Vagina (tissue), 2 donors: Measurements from ENCODE around the gene FGD4. TPM values are rescaled to one million over a fixed set of nuclear protein-coding genes. Genes with fewer than 3 reads are reported as not detected.

Experiments used
- DNase-seq, 2 donors: peaks; one replicate each; pipeline ENCODE4 v3.0.0-alpha.2; 2017; ENCODE audit errors: extremely low spot score in 2 of 2
- H3K27ac ChIP-seq: fragments of 200-600 bp; sonication (generic); one replicate; pipeline ENCODE4 v1.5.1; 2019
- H3K27me3 ChIP-seq: fragments of 200-600 bp; sonication (generic); one replicate; pipeline ENCODE4 v1.5.1; 2019
- H3K36me3 ChIP-seq, 2 donors: fragments of 200-600 bp; sonication (generic); one replicate each; pipeline ENCODE4 v1.5.1; 2017 to 2019
- H3K4me1 ChIP-seq: fragments of 200-600 bp; sonication (generic); one replicate; pipeline ENCODE4 v1.5.1; 2019
- H3K4me3 ChIP-seq, 2 donors: fragments of 200-600 bp; sonication (generic); 1 replicate in 1 of 2; 2 replicates in 1 of 2; pipeline ENCODE4 v1.5.1; 2016 to 2019
- H3K9me3 ChIP-seq: fragments of 200-600 bp; sonication (generic); one replicate; pipeline ENCODE4 v1.5.1; 2019
- POLR2A ChIP-seq, 2 donors: fragments of 450-650 bp; IDR thresholded peaks; one replicate each; pipeline ENCODE4 v1.6.1; 2017; ENCODE audit warnings: antibody characterized with exemption in 2 of 2, mild to moderate bottlenecking in 2 of 2, moderate library complexity in 2 of 2
- POLR2AphosphoS5 ChIP-seq, 2 donors: sonication (generic); formaldehyde crosslinking; IDR thresholded peaks; one replicate each; pipeline ENCODE4 v1.9.0; 2017; ENCODE audit warnings: antibody characterized with exemption in 2 of 2, mild to moderate bottlenecking in 2 of 2, low read depth in 1 of 2; ENCODE audit not compliant: insufficient read depth in 1 of 2
- intact Hi-C: fragments of 100-400 bp; cut with DNase I; formaldehyde crosslinking; loops from one replicate; pipeline ENCODE4 v1.15.1; 2023
- total RNA-seq: library from RNA; depleted of rRNA; stranded (reverse); fragments of >200 nt; gene quantifications from one replicate; pipeline ENCODE4 v1.2.3, GENCODE V29; 2016
- TF ChIP-seq, protein P1 (sequence below), 3 experiments: fragments of 450-650 bp in 2 of 3; fragments of 200-600 bp in 1 of 3; sonication (generic) in 1 of 3; IDR thresholded peaks; one replicate each; pipeline ENCODE4 v1.5.1; 2017 to 2019; ENCODE audit warnings: antibody characterized with exemption in 3 of 3, mild to moderate bottlenecking in 2 of 3, moderate library complexity in 2 of 3

FGD4 gene
- total RNA-seq, 1 donor from 2014 or later: 38.3 TPM

DNA sequence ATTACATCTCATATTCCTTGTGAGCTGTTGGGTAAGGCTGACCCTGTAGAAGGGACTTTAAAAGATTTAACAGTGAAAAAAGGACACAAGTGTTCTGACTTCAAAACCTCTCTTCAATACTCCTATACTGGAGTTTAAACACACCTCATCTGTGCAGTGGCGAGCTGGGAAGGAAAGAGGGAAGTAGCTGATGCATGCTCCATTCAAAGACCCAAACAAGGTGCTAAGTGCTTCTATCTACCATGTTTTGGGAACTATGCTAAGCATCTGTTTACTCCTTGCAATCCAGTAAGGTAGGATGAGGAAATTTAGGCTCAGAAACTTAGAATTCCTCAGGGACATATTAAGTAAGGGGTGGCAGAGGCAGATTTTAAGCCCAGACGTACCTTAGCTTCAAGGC, 263.3 kb downstream of the FGD4 start:
- Histone ChIP-seq H3K27ac (no peak overlapping the region), H3K27me3 (no peaks in the 10 kb centered on the region), H3K36me3 (no peaks in the 10 kb centered on the region), H3K4me1 (peaks cover 10% of the 10 kb centered on the region), H3K4me3 (no peak overlapping the region), H3K9me3 (no peaks in the 10 kb centered on the region)
- intact Hi-C loops: no loop called here
- TF ChIP-seq POLR2AphosphoS5 (IDR thresholded peaks at IDR 0.05; ENCODE audit: insufficient read depth in 1 of 2, low read depth in 1 of 2) (no peak), POLR2A (IDR thresholded peaks at IDR 0.05) (no peak)
- TF ChIP-seq, protein P1, sequence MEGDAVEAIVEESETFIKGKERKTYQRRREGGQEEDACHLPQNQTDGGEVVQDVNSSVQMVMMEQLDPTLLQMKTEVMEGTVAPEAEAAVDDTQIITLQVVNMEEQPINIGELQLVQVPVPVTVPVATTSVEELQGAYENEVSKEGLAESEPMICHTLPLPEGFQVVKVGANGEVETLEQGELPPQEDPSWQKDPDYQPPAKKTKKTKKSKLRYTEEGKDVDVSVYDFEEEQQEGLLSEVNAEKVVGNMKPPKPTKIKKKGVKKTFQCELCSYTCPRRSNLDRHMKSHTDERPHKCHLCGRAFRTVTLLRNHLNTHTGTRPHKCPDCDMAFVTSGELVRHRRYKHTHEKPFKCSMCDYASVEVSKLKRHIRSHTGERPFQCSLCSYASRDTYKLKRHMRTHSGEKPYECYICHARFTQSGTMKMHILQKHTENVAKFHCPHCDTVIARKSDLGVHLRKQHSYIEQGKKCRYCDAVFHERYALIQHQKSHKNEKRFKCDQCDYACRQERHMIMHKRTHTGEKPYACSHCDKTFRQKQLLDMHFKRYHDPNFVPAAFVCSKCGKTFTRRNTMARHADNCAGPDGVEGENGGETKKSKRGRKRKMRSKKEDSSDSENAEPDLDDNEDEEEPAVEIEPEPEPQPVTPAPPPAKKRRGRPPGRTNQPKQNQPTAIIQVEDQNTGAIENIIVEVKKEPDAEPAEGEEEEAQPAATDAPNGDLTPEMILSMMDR (IDR thresholded peaks at IDR 0.05): no peak
- DNase-seq: no peak

- no peaks in the 10 kb centered on the region for H3K9me3 ChIP-seq
- no peaks in the 10 kb centered on the region for H3K27me3 ChIP-seq
- H3K4me1 ChIP-seq: no peaks in the 10 kb centered on the region
- TF ChIP-seq, protein P1 (IDR thresholded peaks at IDR 0.05): no peak
- TF ChIP-seq POLR2A (IDR thresholded peaks at IDR 0.05): no peak
- TF ChIP-seq POLR2AphosphoS5 (IDR thresholded peaks at IDR 0.05; ENCODE audit: insufficient read depth in 1 of 2, low read depth in 1 of 2): no peak
- no peaks in the 10 kb centered on the region for H3K36me3 ChIP-seq
- intact Hi-C loops: no loop called here
- H3K4me3 ChIP-seq: peak overlapping the region in 1 of 2 donors; percentile 14
- no peak overlapping the region for H3K27ac ChIP-seq
- DNase-seq: no peak
These were observed 266.7 kb downstream of the FGD4 start for GRCh38 chr12:32666018-32666417.

DNA sequence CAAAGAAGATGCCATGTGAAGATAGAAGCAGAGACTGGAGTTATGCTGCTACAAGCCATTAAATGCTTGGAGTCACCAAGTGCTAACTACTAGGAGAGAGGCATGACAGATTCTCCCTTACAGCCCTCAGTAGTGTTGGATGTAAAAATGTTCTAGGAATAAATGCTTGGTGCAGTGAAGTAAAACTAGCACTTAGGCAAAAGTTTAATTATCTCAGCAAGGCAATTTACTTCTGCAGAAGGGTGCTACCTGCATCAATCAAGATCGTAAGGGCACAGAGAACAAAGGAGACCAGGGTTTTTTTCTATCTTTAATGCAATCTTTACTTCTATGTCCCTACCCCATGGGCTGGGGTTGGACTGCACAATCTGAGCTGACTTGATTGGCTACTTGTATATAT, 270.2 kb downstream of the FGD4 start:
- no peaks in the 10 kb centered on the region for H3K27me3 ChIP-seq
- no peaks in the 10 kb centered on the region for H3K4me1 ChIP-seq
- H3K4me3 ChIP-seq: no peak overlapping the region
- H3K9me3 ChIP-seq: no peaks in the 10 kb centered on the region
- no peak overlapping the region for H3K27ac ChIP-seq
- H3K36me3 ChIP-seq: no peaks in the 10 kb centered on the region
- no peak for DNase-seq
- intact Hi-C loops: no loop called here
- TF ChIP-seq POLR2AphosphoS5 (IDR thresholded peaks at IDR 0.05; ENCODE audit: insufficient read depth in 1 of 2, low read depth in 1 of 2): no peak
- TF ChIP-seq, protein P1 (IDR thresholded peaks at IDR 0.05): no peak
- TF ChIP-seq POLR2A (IDR thresholded peaks at IDR 0.05): no peak

GRCh38 chr12:32671930-32672780, 272.8 kb downstream of the FGD4 start:
- Histone ChIP-seq H3K4me1 (no peaks in the 10 kb centered on the region), H3K4me3 (no peak overlapping the region), H3K36me3 (no peaks in the 10 kb centered on the region), H3K27me3 (no peaks in the 10 kb centered on the region), H3K9me3 (no peaks in the 10 kb centered on the region), H3K27ac (no peak overlapping the region)
- intact Hi-C loops: no loop called here
- DNase-seq: peak in 1 of 2 donors; percentile 20
- no peak for TF ChIP-seq POLR2AphosphoS5 (IDR thresholded peaks at IDR 0.05; ENCODE audit: insufficient read depth in 1 of 2, low read depth in 1 of 2)
- TF ChIP-seq, protein P1 (IDR thresholded peaks at IDR 0.05): peak in 2 of 3 experiments; percentile 43 to 50
